Uterus (tissue), 2 donors: ENCODE data around the gene SCGB2A2.

Source experiments
- CTCF ChIP-seq, 4 experiments: fragments of 200-600 bp in 2 of 4; fragments of 450-650 bp in 2 of 4; sonication (generic) in 2 of 4; IDR thresholded peaks; one replicate each; pipeline ENCODE4 v1.5.1; 2016 to 2019; ENCODE audit warnings: antibody characterized with exemption in 4 of 4, mild to moderate bottlenecking in 2 of 4, moderate library complexity in 1 of 4
- POLR2A ChIP-seq, 2 donors: fragments of 450-650 bp; IDR thresholded peaks; one replicate each; pipeline ENCODE4 v1.6.1; 2016; ENCODE audit warnings: antibody characterized with exemption in 2 of 2, mild to moderate bottlenecking in 1 of 2, moderate library complexity in 1 of 2

DNA sequence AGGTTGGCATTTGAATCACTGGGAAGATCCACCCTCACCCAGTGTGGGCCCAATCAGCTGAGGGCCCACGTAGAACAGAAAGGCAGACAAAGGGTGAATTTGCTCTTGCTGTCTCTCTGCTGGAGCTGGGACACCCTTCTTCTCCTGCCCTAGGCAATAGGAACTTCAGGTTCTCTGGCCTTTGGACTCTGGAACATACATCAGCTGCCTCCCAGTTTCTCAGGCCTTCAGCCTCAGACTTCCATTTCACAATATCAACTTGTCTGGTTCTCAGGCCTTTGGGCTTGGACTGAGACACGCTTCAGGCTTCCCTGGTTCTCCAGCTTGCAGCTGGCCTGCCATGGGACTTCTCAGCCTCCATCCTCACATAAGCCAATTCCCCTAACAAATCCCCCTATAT, 52.6 kb downstream of the SCGB2A2 start:
- TF ChIP-seq CTCF (IDR thresholded peaks at IDR 0.05) = no peak
- TF ChIP-seq POLR2A (IDR thresholded peaks at IDR 0.05) = no peak
